ENCODE data around the gene GIT1.

- no peak for TF ChIP-seq CTCF (IDR thresholded peaks at IDR 0.05)
- TF ChIP-seq GABPA (IDR thresholded peaks at IDR 0.05; ENCODE audit: low read depth): no peak
- no peak for TF ChIP-seq POLR2AphosphoS5 (IDR thresholded peaks at IDR 0.05; ENCODE audit: low read depth, low read length)
- TF ChIP-seq EP300 (IDR thresholded peaks at IDR 0.05; ENCODE audit: borderline replicate concordance in 1 of 2, low read depth in 1 of 2, low read length in 1 of 2): no peak
- no peak for TF ChIP-seq CHD2 (IDR thresholded peaks at IDR 0.05; ENCODE audit: low read length, partially characterized antibody)
- no peak for TF ChIP-seq PBX3 (IDR thresholded peaks at IDR 0.05)
- TF ChIP-seq IRF3 (IDR thresholded peaks at IDR 0.05; ENCODE audit: low read depth, low read length): no peak
- no peak for TF ChIP-seq USF2 (IDR thresholded peaks at IDR 0.05; ENCODE audit: borderline replicate concordance, low read depth, low read length)
- TF ChIP-seq YY1 (IDR thresholded peaks at IDR 0.05; ENCODE audit: low read depth): no peak
- TF ChIP-seq JUND (IDR thresholded peaks at IDR 0.05): no peak
- no peak for TF ChIP-seq ZBTB33 (IDR thresholded peaks at IDR 0.05; ENCODE audit: borderline replicate concordance, low read depth)
These were observed 24.4 kb upstream of the GIT1 start for GRCh38 chr17:29613856-29614255.
